Measurements from ENCODE around the gene CD52. TPM values are rescaled to one million over a fixed set of nuclear protein-coding genes. Genes with fewer than 3 reads are reported as not detected.

The CD52 gene
- total RNA-seq (2021) (2.8 to 3.7 TPM (median 3.4 TPM) in 3 replicates), Bru-seq, nascent RNA (percentile 27 among the genes with signal in this experiment)
- long read RNA-seq, experiment 1, partial matches to known transcripts: 0 of 1 reads
- long read RNA-seq, experiment 1, other reads (novel, unspliced or antisense): 0 of 1 reads
- long read RNA-seq, experiment 2, partial matches to known transcripts: 0 of 1 reads
- long read RNA-seq, experiment 2, other reads (novel, unspliced or antisense): 0 of 1 reads
- long read RNA-seq, experiment 3: 0 reads

DNA sequence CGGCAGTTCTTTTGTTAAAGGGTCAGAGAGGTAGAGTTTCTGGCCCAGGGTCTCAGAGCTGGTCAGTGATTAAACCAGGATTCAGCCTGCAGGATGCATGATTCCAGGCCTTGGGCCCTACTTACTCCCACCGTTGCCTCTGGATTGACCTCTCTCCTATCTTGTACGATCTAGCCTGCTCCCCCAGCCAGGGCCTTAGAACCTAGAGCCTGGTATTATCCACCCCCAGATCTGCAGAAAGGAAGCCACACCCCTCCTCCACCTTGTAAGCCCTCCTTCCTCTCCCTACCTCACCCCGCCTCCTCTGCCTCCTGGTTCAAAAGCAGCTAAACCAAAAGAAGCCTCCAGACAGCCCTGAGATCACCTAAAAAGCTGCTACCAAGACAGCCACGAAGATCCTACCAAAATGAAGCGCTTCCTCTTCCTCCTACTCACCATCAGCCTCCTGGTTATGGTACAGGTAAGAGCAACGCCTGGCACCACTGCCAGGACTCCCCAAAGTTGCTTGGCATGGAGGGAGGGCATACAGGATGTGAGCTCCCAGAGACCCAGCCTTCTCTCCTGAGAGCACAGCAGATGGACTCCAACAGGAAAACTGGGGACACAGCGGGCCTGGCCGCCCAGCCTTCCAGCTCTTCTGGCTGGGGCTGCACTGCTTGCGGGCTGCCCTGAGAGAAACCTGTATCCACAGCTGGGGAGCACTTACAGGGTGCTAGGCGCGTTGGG is at the start of gene CD52:
TSS of gene CD52 (plus strand) at position 347 of the 726 bp plus-strand sequence. CDS start at position 407, 60 bp downstream.
- H3K27me3 Mint-ChIP-seq (ENCODE audit: low read depth): peaks cover 13% of the 10 kb centered on the region; the same call in 1 of the 2 replicates
- ChIA-PET POLR2A (interaction anchor here (0.6 to 1.3 kb wide), 3 partner anchors 36 to 102 kb away, joined by 3 to 5 read pairs (median 4); partner anchors contain the start of gene CEP85), CTCF (interaction anchor here (0.5 to 11.1 kb wide), 12 partner anchors 27 to 127 kb away, joined by 3 to 306 read pairs (median 7); partner anchors contain the start of genes CATSPER4, CEP85, LIN28A and SH3BGRL3)
- H3K9me3 Mint-ChIP-seq: no peaks in the 10 kb centered on the region
- H3K4me3 Mint-ChIP-seq: no peak within 1 kb of the TSS
- DNase-seq (ENCODE audit: low spot score): peak; percentile 45
- peak within 1 kb of the TSS; percentile 78 for H3K27ac Mint-ChIP-seq
- peaks cover 6% of the 10 kb centered on the region for H3K36me3 Mint-ChIP-seq
- H3K4me1 Mint-ChIP-seq: peaks cover 33% of the 10 kb centered on the region
- TF ChIP-seq OVOL2 (CRISPR knock-in tag; IDR thresholded peaks at IDR 0.05; ENCODE audit: borderline replicate concordance) (no peak), SMAD4 (CRISPR knock-in tag; IDR thresholded peaks at IDR 0.05) (no peak), ZBTB43 (CRISPR knock-in tag; IDR thresholded peaks at IDR 0.05) (no peak), ZNF121 (CRISPR knock-in tag; IDR thresholded peaks at IDR 0.05) (no peak), FOXK1 (CRISPR knock-in tag; IDR thresholded peaks at IDR 0.05) (no peak), ATF2 (CRISPR knock-in tag; IDR thresholded peaks at IDR 0.05; ENCODE audit: borderline replicate concordance, low read depth) (no peak), NFE2L1 (CRISPR knock-in tag; IDR thresholded peaks at IDR 0.05) (no peak), RORB (CRISPR knock-in tag; IDR thresholded peaks at IDR 0.05) (no peak), ZNF232 (CRISPR knock-in tag; IDR thresholded peaks at IDR 0.05) (no peak), ATF1 (CRISPR knock-in tag; IDR thresholded peaks at IDR 0.05) (no peak)
- ATAC-seq: peak; percentile 84

GRCh38 chr1:26268290-26269197 is 49.2 kb upstream of the CD52 start:
- Mint-ChIP-seq H3K36me3 (peaks cover 85% of the 10 kb centered on the region), H3K27ac (no peak overlapping the region), H3K4me3 (no peak overlapping the region), H3K4me1 (no peaks in the 10 kb centered on the region), H3K27me3 (ENCODE audit: low read depth) (no peaks in the 10 kb centered on the region), H3K9me3 (peaks cover 14% of the 10 kb centered on the region)
- TF ChIP-seq ZNF232 (CRISPR knock-in tag; IDR thresholded peaks at IDR 0.05): no peak
- POLR2A ChIA-PET: no interaction called here
- ATAC-seq: no peak
- CTCF ChIA-PET: no interaction called here
- no peak for DNase-seq (ENCODE audit: low spot score)

DNA sequence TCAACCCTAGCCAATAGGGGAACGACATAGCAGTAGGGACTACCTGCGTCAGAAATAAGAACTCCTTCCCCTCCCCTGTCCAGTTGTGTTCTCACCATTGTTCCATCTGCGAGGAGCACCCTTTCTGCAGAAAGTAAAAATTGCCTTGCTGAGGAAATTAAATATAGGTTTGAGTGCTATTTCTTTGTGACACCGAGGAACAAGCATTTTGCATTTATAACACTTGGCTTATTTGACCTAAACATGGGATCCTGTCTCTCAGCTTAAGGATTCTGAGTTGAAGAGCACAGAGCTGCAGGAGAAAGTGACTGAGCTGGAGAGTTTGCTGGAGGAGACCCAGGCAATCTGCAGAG is 48.6 kb upstream of the CD52 start:
- H3K27me3 Mint-ChIP-seq (ENCODE audit: low read depth): no peaks in the 10 kb centered on the region
- H3K4me1 Mint-ChIP-seq: 0 out of 2 replicates have a peak, but pooled peaks cover under 1% of the 10 kb centered on the region
- no peak overlapping the region for H3K27ac Mint-ChIP-seq
- CTCF ChIA-PET: interaction anchor here (0.6 kb wide), 1 partner anchor 298 kb away, joined by 4 read pairs; no protein-coding TSS in a partner anchor
- ATAC-seq (no peak), DNase-seq (ENCODE audit: low spot score) (no peak)
- no peak overlapping the region for H3K4me3 Mint-ChIP-seq
- POLR2A ChIA-PET: no interaction called here
- peaks cover 14% of the 10 kb centered on the region for H3K9me3 Mint-ChIP-seq
- peaks cover 82% of the 10 kb centered on the region for H3K36me3 Mint-ChIP-seq
- no peak for TF ChIP-seq TP53 (CRISPR knock-in tag; IDR thresholded peaks at IDR 0.05)
- TF ChIP-seq OVOL2 (CRISPR knock-in tag; IDR thresholded peaks at IDR 0.05; ENCODE audit: borderline replicate concordance): no peak
- no peak for TF ChIP-seq ZNF263 (CRISPR knock-in tag; IDR thresholded peaks at IDR 0.05; ENCODE audit: low read depth)
- TF ChIP-seq JAZF1 (CRISPR knock-in tag; IDR thresholded peaks at IDR 0.05): no peak
- TF ChIP-seq ZBTB21 (CRISPR knock-in tag; IDR thresholded peaks at IDR 0.05; ENCODE audit: borderline replicate concordance): no peak
- no peak for TF ChIP-seq HMGA2 (CRISPR knock-in tag; IDR thresholded peaks at IDR 0.05)
- no peak for TF ChIP-seq ZNF219 (CRISPR knock-in tag; IDR thresholded peaks at IDR 0.05; ENCODE audit: borderline replicate concordance)
- no peak for TF ChIP-seq GABPB1 (CRISPR knock-in tag; IDR thresholded peaks at IDR 0.05)
- TF ChIP-seq ZNF425 (CRISPR knock-in tag; conservative IDR thresholded peaks at IDR 0.05): no peak
- TF ChIP-seq ZNF232 (CRISPR knock-in tag; IDR thresholded peaks at IDR 0.05): no peak
- no peak for TF ChIP-seq ZNF281 (CRISPR knock-in tag; IDR thresholded peaks at IDR 0.05)
- TF ChIP-seq, protein P1, sequence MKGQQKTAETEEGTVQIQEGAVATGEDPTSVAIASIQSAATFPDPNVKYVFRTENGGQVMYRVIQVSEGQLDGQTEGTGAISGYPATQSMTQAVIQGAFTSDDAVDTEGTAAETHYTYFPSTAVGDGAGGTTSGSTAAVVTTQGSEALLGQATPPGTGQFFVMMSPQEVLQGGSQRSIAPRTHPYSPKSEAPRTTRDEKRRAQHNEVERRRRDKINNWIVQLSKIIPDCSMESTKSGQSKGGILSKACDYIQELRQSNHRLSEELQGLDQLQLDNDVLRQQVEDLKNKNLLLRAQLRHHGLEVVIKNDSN (CRISPR knock-in tag; IDR thresholded peaks at IDR 0.05): no peak

All from WTC11 (cell line).